A549 (cell line): Measurements from ENCODE around the gene CERS5. TPM values are rescaled to one million over a fixed set of nuclear protein-coding genes. Genes with fewer than 3 reads are reported as not detected.

Experiments
- ATAC-seq, 2 experiments: fragments of 200-7000 bp in 1 of 2; fragments of >200 bp in 1 of 2; cut with Nextera tagmentation in 1 of 2; cut with Tn5 transposase in 1 of 2; 3 replicates each; pipeline versions ENCODE4 v1.8.0 to v1.9.1; 2018 to 2020; ENCODE audit warnings: mild to moderate bottlenecking in 1 of 2, moderate library complexity in 1 of 2
- CTCF ChIA-PET: fragments of 300-600 bp; sonication (Branson Sonifier 250); formaldehyde crosslinking; extraction: SDS; loops from one replicate; lab custom pipeline; 2021; ENCODE audit warnings: antibody characterized with exemption, inconsistent platforms; lab: Yijun Ruan, JAX
- POLR2A ChIA-PET: fragments of 350-600 bp; formaldehyde crosslinking; extraction: SDS; loops from one replicate; lab custom pipeline; 2021; ENCODE audit warnings: antibody characterized with exemption, inconsistent platforms; lab: Yijun Ruan, JAX
- DNase-seq, 2 experiments: peaks; one replicate each; pipeline versions ENCODE4 v3.0.0 to v3.0.0-alpha.2; 2011 to 2016; ENCODE audit warnings: low read depth in 1 of 2, low spot score in 1 of 2
- FAIRE-seq: peaks from 2 replicates; lab custom pipeline; 2011; peaks lifted over from hg19 to GRCh38; lab: Jason Lieb, UNC
- H3K27ac ChIP-seq, 2 experiments: fragments of >200 bp; sonication (Bioruptor Twin); formaldehyde crosslinking; 3 replicates each; pipeline ENCODE4 v1.5.1; 2016 to 2017
- H3K4me1 ChIP-seq: fragments of >200 bp; sonication (Bioruptor Twin); formaldehyde crosslinking; 3 replicates; pipeline ENCODE4 v1.6.1; 2016
- H3K4me2 ChIP-seq: fragments of >200 bp; sonication (Bioruptor Twin); formaldehyde crosslinking; 3 replicates; pipeline ENCODE4 v1.6.1; 2016
- H3K4me3 ChIP-seq: fragments of >200 bp; sonication (Bioruptor Twin); formaldehyde crosslinking; 3 replicates; pipeline ENCODE4 v1.5.1; 2016
- H3K9me3 ChIP-seq: fragments of >200 bp; sonication (Bioruptor Twin); formaldehyde crosslinking; 3 replicates; pipeline ENCODE4 v1.6.1; 2016
- CBX2 ChIP-seq: fragments of 200-600 bp; sonication (generic); IDR thresholded peaks from 2 replicates; pipeline ENCODE4 v1.6.1; 2016; ENCODE audit warnings: low read depth, mild to moderate bottlenecking, borderline replicate concordance
- ESRRA ChIP-seq: fragments of 150-350 bp; IDR thresholded peaks from 2 replicates; pipeline ENCODE4 v1.6.1; 2014; ENCODE audit warnings: mild to moderate bottlenecking, low read length, borderline replicate concordance
- HOXB13 ChIP-seq: fragments of 250-450 bp; sonication (Bioruptor Pico); IDR thresholded peaks from 2 replicates; pipeline ENCODE4 v1.5.0; 2020; ENCODE audit warnings: low read depth, mild to moderate bottlenecking, moderate library complexity
- JUNB ChIP-seq: fragments of >200 bp; sonication (Bioruptor Twin); formaldehyde crosslinking; IDR thresholded peaks from 2 replicates; pipeline ENCODE4 v1.6.1; 2016
- NFE2L2 ChIP-seq: fragments of 150-350 bp; conservative IDR thresholded peaks from 2 replicates; pipeline ENCODE4 v1.6.1; 2014; ENCODE audit warnings: low read length
- NPAS2 ChIP-seq: fragments of 250-450 bp; sonication (Bioruptor Pico); IDR thresholded peaks from 2 replicates; pipeline ENCODE4 v1.8.0; 2022; ENCODE audit warnings: mild to moderate bottlenecking, moderate library complexity, borderline replicate concordance
- NR3C1 ChIP-seq: fragments of >200 bp; sonication (Bioruptor Twin); formaldehyde crosslinking; IDR thresholded peaks from 3 replicates; pipeline ENCODE4 v1.6.1; 2017
- RARB ChIP-seq: fragments of 250-450 bp; sonication (Bioruptor Pico); IDR thresholded peaks from 2 replicates; pipeline ENCODE4 v1.8.0; 2021; ENCODE audit warnings: mild to moderate bottlenecking, moderate library complexity
- RCOR1 ChIP-seq: fragments of 150-350 bp; IDR thresholded peaks from 2 replicates; pipeline ENCODE4 v1.6.1; 2014; ENCODE audit warnings: antibody characterized with exemption, low read length, low read depth
- RFX5 ChIP-seq: fragments of 450-650 bp; IDR thresholded peaks from 2 replicates; pipeline ENCODE4 v1.7.1; 2014; ENCODE audit warnings: antibody characterized with exemption, mild to moderate bottlenecking, moderate library complexity
- ZSCAN20 ChIP-seq: fragments of 250-450 bp; sonication (Bioruptor Pico); IDR thresholded peaks from 2 replicates; pipeline ENCODE4 v1.8.0; 2022; ENCODE audit warnings: mild to moderate bottlenecking, moderate library complexity
- WGBS: methylation state at CpG from one replicate; pipeline ENCODE4 v1.1.6; 2017; ENCODE audit errors: missing lambda C conversion rate; 5-methylcytosine and 5-hydroxymethylcytosine counted together
- polyA plus RNA-seq, 4 experiments: library from polyadenylated mRNA; depleted of rRNA in 3 of 4; stranded (reverse); fragments of >200 nt; fragmentation: RNase III in 1 of 4; extraction: RNeasy Plus Mini Kit Qiagen cat#74134 plus additional on column Dnase treatment in 1 of 4; gene quantifications; 2 replicates in 3 of 4; 3 replicates in 1 of 4; pipeline ENCODE4 v1.2.3, GENCODE V29; 2011 to 2017
- TF ChIP-seq, protein P1 (sequence below): IDR thresholded peaks from 2 replicates; pipeline ENCODE4 v1.6.1; 2012
- TF ChIP-seq, protein P2 (sequence below): IDR thresholded peaks from 2 replicates; pipeline ENCODE4 v1.6.1; 2012; ENCODE audit warnings: low read depth, borderline replicate concordance
- TF ChIP-seq, protein P3 (sequence below): fragments of 250-450 bp; sonication (Bioruptor Pico); IDR thresholded peaks from 2 replicates; pipeline ENCODE4 v1.5.0; 2020; ENCODE audit warnings: low read depth, mild to moderate bottlenecking, moderate library complexity

CERS5 gene
- polyA plus RNA-seq, 2 of the 4 experiments (the other 2 are of a cell fraction) = 16.7 to 56.3 TPM

DNA sequence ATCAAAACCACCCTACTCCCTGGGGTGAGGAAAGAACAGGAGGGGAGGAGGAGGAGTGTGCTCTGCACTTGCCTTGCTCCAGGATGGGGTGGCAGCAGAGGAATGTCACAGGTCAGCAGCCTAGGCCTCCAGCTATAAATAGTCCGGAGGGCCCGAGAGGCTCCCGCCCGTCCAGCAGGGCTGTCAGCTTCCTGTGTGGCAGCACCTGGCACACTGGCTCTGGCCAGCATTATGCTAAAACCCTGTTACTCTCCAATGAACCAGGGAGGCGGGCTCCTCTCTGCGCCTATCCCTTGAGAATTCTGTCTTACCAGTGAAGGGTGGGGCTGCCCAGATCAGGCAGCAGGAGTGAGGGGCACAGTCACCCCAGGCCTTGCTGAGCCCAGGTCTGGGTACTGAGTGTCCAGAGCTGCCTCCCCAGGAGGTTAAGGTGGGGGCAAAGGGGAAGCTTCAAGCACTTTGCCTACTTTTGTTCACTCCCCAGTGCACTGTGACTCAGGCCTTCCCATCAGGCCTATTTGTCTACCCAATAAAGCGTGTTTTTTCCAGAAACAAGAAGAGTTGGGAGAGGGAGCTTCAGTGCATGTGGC, 56.3 kb downstream of the CERS5 start:
- H3K4me1 ChIP-seq = peaks cover 29% of the 10 kb centered on the region
- peak overlapping the region; percentile 74 to 84 for H3K27ac ChIP-seq
- TF ChIP-seq, protein P1, sequence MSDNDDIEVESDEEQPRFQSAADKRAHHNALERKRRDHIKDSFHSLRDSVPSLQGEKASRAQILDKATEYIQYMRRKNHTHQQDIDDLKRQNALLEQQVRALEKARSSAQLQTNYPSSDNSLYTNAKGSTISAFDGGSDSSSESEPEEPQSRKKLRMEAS = no peak
- TF ChIP-seq, protein P2, sequence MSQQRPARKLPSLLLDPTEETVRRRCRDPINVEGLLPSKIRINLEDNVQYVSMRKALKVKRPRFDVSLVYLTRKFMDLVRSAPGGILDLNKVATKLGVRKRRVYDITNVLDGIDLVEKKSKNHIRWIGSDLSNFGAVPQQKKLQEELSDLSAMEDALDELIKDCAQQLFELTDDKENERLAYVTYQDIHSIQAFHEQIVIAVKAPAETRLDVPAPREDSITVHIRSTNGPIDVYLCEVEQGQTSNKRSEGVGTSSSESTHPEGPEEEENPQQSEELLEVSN = peak; percentile 40; the same call in 1 of the 2 replicates
- ChIA-PET POLR2A (interaction anchor here (0.7 to 4.3 kb wide), 9 partner anchors 10 to 370 kb away, joined by 3 to 45 read pairs (median 5); partner anchors contain the start of genes CERS5 and SMARCD1), CTCF (interaction anchor here (0.6 to 17.7 kb wide), 27 partner anchors 8 to 245 kb away, joined by 3 to 309 read pairs (median 7); partner anchors contain the start of genes CERS5, GPD1 and SMARCD1)
- DNase-seq = peak in 1 of 2 experiments; percentile 52
- H3K4me3 ChIP-seq = 0 out of 3 replicates have a peak overlapping the region, but pooled peaks have one; percentile 5
- H3K9me3 ChIP-seq = no peaks in the 10 kb centered on the region
- peak; percentile 4 to 7; a peak in 4 of 6 replicates for ATAC-seq
- WGBS = 35% methylated on average over 7 of the region's 7 CpGs
- FAIRE-seq = no peak
- peak overlapping the region; percentile 81 for H3K4me2 ChIP-seq

DNA sequence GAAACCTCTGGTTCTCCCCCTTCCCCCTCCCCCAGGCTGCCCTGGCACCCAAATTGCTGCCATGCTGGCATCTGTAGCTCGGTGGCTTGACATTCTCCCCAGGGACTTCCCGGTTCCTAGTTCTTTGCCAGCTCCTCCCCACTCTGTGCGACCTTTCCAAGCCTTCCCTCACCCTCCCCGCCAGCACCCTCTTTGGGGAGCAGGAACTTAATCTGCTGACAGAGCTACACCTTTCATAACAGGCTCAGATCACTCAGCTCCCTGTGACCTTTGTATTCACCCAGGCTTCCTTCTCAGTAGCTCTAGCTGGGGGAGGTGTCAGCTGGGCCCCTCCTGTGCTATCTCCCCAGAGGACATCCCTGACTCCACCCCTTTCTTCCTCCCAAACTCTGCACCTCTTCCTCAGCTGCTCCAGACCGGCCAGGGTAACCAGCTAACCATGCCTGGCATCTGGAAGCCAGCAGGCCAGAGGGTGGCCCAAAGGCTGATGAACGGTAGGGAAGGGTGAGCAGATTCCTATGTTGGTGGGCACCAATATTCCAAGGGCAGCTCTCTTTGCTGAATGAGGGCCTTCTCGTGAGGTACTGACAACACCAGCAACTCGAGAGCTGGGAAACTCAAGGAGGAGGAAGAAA, 56.9 kb downstream of the CERS5 start:
- POLR2A ChIA-PET = interaction anchor here (2.9 to 4.3 kb wide), 3 partner anchors 22 to 57 kb away, joined by 7 to 45 read pairs (median 39); partner anchors contain the start of genes CERS5 and SMARCD1
- H3K4me3 ChIP-seq = 0 out of 3 replicates have a peak overlapping the region, but pooled peaks have one; percentile 5
- peaks cover 29% of the 10 kb centered on the region for H3K4me1 ChIP-seq
- FAIRE-seq (no peak), DNase-seq (peak in 1 of 2 experiments; percentile 49), ATAC-seq (no peak)
- peak overlapping the region; percentile 74 to 84 for H3K27ac ChIP-seq
- WGBS = 38% methylated on average over 8 of the region's 8 CpGs
- CTCF ChIA-PET = interaction anchor here (0.5 to 17.7 kb wide), 19 partner anchors 8 to 244 kb away, joined by 3 to 309 read pairs (median 10); partner anchors contain the start of genes CERS5, GPD1 and SMARCD1
- H3K9me3 ChIP-seq = no peaks in the 10 kb centered on the region
- TF ChIP-seq JUNB = no peak
- H3K4me2 ChIP-seq = peak overlapping the region; percentile 81

DNA sequence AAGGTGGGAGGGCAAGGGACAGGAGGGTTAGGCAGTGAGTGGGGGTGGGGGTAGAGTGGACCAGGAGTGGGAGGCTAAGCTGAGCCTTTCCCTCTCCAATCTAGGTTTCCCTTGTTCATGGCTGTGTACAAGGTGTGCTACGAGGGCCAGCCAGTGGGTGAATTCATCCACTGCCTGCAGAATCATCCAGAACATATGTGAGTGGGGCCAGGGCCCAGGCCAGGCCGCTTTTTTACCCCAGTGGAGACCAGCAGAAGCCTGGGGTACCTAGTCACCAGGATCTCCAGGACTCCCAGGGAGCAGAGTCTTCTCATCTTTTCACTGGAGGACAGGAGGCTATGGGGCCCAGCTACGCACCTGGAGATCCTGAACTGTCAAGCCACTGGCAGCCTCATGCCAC, 57.9 kb downstream of the CERS5 start:
- DNase-seq (no peak), ATAC-seq (no peak), FAIRE-seq (no peak)
- H3K9me3 ChIP-seq = no peaks in the 10 kb centered on the region
- TF ChIP-seq HOXB13 = no peak
- TF ChIP-seq RCOR1 = no peak
- TF ChIP-seq, protein P3, sequence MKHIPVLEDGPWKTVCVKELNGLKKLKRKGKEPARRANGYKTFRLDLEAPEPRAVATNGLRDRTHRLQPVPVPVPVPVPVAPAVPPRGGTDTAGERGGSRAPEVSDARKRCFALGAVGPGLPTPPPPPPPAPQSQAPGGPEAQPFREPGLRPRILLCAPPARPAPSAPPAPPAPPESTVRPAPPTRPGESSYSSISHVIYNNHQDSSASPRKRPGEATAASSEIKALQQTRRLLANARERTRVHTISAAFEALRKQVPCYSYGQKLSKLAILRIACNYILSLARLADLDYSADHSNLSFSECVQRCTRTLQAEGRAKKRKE (CRISPR knock-in tag) = no peak
- no peak for TF ChIP-seq NFE2L2
- TF ChIP-seq CBX2 = no peak
- TF ChIP-seq RFX5 = no peak
- TF ChIP-seq JUNB = no peak
- no peak for TF ChIP-seq ESRRA
- TF ChIP-seq RARB = no peak
- TF ChIP-seq ZSCAN20 (CRISPR knock-in tag) = no peak
- TF ChIP-seq NPAS2 (CRISPR knock-in tag) = no peak
- no peak for TF ChIP-seq NR3C1
- WGBS = 86% methylated on average over 3 of the region's 3 CpGs
- H3K27ac ChIP-seq = peak overlapping the region; percentile 27 to 84; a peak in 5 of 6 replicates
- ChIA-PET POLR2A (interaction anchor here (4.3 kb wide), 1 partner anchor 24 kb away, joined by 45 read pairs; the partner anchor contains the start of gene SMARCD1), CTCF (interaction anchor here (1.0 to 17.7 kb wide), 12 partner anchors 9 to 298 kb away, joined by 3 to 309 read pairs (median 23); partner anchors contain the start of genes CERS5, GPD1 and SMARCD1)
- no peak overlapping the region for H3K4me3 ChIP-seq
- H3K4me2 ChIP-seq = no peak overlapping the region; the same call in 2 of the 3 replicates
- H3K4me1 ChIP-seq = peaks cover 29% of the 10 kb centered on the region
